Measurements from ENCODE around the gene CNOT6L. TPM values are rescaled to one million over a fixed set of nuclear protein-coding genes. Genes with fewer than 3 reads are reported as not detected.

The CNOT6L gene
- total and polyA plus RNA-seq, 7 experiments from 2014 or later = 50.5 to 212 (median 142) TPM

DNA sequence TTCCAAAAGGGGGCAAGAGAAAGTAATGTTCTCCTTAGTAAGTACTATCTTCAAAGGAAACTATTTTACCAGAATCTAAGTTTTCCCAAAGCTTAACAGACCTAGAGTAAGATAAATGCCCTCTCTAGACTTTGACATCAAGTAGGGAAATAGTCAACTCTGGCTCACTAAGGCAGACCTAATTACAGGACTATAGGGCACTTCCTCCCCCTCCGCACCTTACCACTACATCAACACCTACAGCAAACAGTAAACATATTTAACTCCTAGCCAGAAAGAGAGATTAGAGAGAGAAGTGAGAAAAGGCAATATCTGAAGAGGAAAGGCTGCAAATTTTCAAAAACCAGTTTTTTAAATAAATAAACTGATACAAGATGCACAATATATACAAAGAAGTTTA lies 60.4 kb downstream of the CNOT6L start:
- no peak for ATAC-seq
- H3K4me3 ChIP-seq (ENCODE audit: low read length) = no peak overlapping the region
- H3K9me3 ChIP-seq (ENCODE audit: control insufficient read depth in 2 of 3, low read length in 3 of 3) = peaks cover 0 to 13% (median 4%) of the 10 kb centered on the region in 3 experiments
- peaks cover 0 to 9% of the 10 kb centered on the region in 2 donors for H3K4me1 ChIP-seq (ENCODE audit: control insufficient read depth in 2 of 2, insufficient read depth in 2 of 2, low read length in 2 of 2)
- ChIA-PET CTCF (no interaction called here), POLR2A (no interaction called here)
- H3K27ac ChIP-seq (ENCODE audit: low read depth, low read length) = no peak overlapping the region
- H3K36me3 Mint-ChIP-seq = peaks cover 17 to 91% (median 79%) of the 10 kb centered on the region in 5 donors
- DNase-seq = no peak
- peak overlapping the region in 4 of 10 donors; percentile 6 to 63 (median 30) for H3K4me3 Mint-ChIP-seq
- no peaks in the 10 kb centered on the region for H3K27me3 Mint-ChIP-seq
- H3K9me3 Mint-ChIP-seq = peaks cover 6 to 36% (median 18%) of the 10 kb centered on the region in 11 donors
- H3K27ac Mint-ChIP-seq = peak overlapping the region in 5 of 9 donors; percentile 49 to 89 (median 64)
- H3K4me1 Mint-ChIP-seq = peaks cover 12 to 59% (median 43%) of the 10 kb centered on the region in 7 donors
- no peaks in the 10 kb centered on the region for H3K27me3 ChIP-seq (ENCODE audit: control insufficient read depth in 2 of 2, insufficient read depth in 2 of 2, low read length in 2 of 2)
- intact Hi-C loops (cut with micrococcal nuclease) = loop anchor here in 1 of 2 donors (2.0 kb wide), 1 partner anchor 16 kb away; no protein-coding TSS in a partner anchor
- peaks cover 7 to 50% (median 15%) of the 10 kb centered on the region in 3 experiments for H3K36me3 ChIP-seq (ENCODE audit: control insufficient read depth in 2 of 3, insufficient read depth in 3 of 3, low read length in 3 of 3)

DNA sequence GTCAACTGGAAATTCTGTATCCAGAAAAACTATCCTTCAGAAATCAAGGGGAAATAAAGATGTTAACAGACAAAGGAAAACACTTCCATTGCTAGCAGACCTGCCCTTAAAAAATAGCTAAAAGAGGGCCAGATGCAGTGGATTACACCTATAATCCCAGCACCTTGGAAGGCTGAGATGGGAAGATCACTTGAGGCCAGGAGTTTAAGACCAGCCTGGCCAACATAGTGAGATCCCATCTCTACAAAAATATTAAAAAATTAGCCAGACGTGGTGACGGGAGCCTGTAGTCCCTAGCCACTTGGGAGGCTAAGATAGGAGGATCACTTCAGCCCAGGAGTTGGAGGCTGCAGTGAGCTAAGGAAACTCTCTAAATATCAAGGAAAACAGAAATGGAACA lies 67.4 kb downstream of the CNOT6L start:
- peaks cover 0 to 6% of the 10 kb centered on the region in 2 donors for H3K4me1 ChIP-seq (ENCODE audit: control insufficient read depth in 2 of 2, insufficient read depth in 2 of 2, low read length in 2 of 2)
- no peak overlapping the region for H3K27ac ChIP-seq (ENCODE audit: low read depth, low read length)
- ATAC-seq = no peak
- peaks cover 3 to 32% (median 10%) of the 10 kb centered on the region in 3 experiments for H3K36me3 ChIP-seq (ENCODE audit: control insufficient read depth in 2 of 3, insufficient read depth in 3 of 3, low read length in 3 of 3)
- peaks cover 9 to 67% (median 55%) of the 10 kb centered on the region in 5 donors for H3K36me3 Mint-ChIP-seq
- H3K4me3 ChIP-seq (ENCODE audit: low read length) = no peak overlapping the region
- DNase-seq = no peak
- peak overlapping the region in 2 of 9 donors; percentile 46 to 77 for H3K27ac Mint-ChIP-seq
- intact Hi-C loops (cut with micrococcal nuclease) = loop anchor here in 1 of 2 donors (2.0 to 5.0 kb wide), 2 partner anchors 15 to 39 kb away; no protein-coding TSS in a partner anchor
- CTCF ChIA-PET = no interaction called here
- H3K4me1 Mint-ChIP-seq = peaks cover 7 to 57% (median 40%) of the 10 kb centered on the region in 7 donors
- peaks cover 0 to 19% (median 8%) of the 10 kb centered on the region in 11 donors for H3K9me3 Mint-ChIP-seq
- H3K9me3 ChIP-seq (ENCODE audit: control insufficient read depth in 2 of 3, low read length in 3 of 3) = peaks cover 0 to 5% (median 0%) of the 10 kb centered on the region in 3 experiments
- H3K27me3 ChIP-seq (ENCODE audit: control insufficient read depth in 2 of 2, insufficient read depth in 2 of 2, low read length in 2 of 2) = no peaks in the 10 kb centered on the region
- POLR2A ChIA-PET = interaction anchor here (0.8 to 1.2 kb wide), 3 partner anchors 17 to 111 kb away, joined by 3 read pairs; partner anchors contain the start of genes CNOT6L and MRPL1
- peak overlapping the region in 2 of 10 donors; percentile 4 to 14 for H3K4me3 Mint-ChIP-seq
- H3K27me3 Mint-ChIP-seq = no peaks in the 10 kb centered on the region

- Histone ChIP-seq H3K27ac (ENCODE audit: low read depth, low read length) (no peak overlapping the region), H3K36me3 (ENCODE audit: control insufficient read depth in 2 of 3, insufficient read depth in 3 of 3, low read length in 3 of 3) (peaks cover 3 to 27% (median 12%) of the 10 kb centered on the region in 3 experiments), H3K27me3 (ENCODE audit: control insufficient read depth in 2 of 2, insufficient read depth in 2 of 2, low read length in 2 of 2) (no peaks in the 10 kb centered on the region), H3K4me1 (ENCODE audit: control insufficient read depth in 2 of 2, insufficient read depth in 2 of 2, low read length in 2 of 2) (no peaks in the 10 kb centered on the region), H3K4me3 (ENCODE audit: low read length) (no peak overlapping the region), H3K9me3 (ENCODE audit: control insufficient read depth in 2 of 3, low read length in 3 of 3) (no peaks in the 10 kb centered on the region)
- Mint-ChIP-seq H3K4me1 (peaks cover 10 to 63% (median 46%) of the 10 kb centered on the region in 7 donors), H3K36me3 (peaks cover 0 to 42% (median 28%) of the 10 kb centered on the region in 5 donors), H3K27ac (peak overlapping the region in 4 of 9 donors; percentile 9 to 54 (median 26)), H3K9me3 (peaks cover 0 to 4% (median 0%) of the 10 kb centered on the region in 11 donors), H3K4me3 (no peak overlapping the region), H3K27me3 (no peaks in the 10 kb centered on the region)
- CTCF ChIA-PET = no interaction called here
- DNase-seq (no peak), ATAC-seq (no peak)
- intact Hi-C loops (cut with micrococcal nuclease) = no loop called here
- POLR2A ChIA-PET = no interaction called here
Measured at GRCh38 chr4:77745792-77746191, 73.4 kb downstream of the CNOT6L start.

- DNase-seq (no peak), ATAC-seq (no peak)
- Histone ChIP-seq H3K36me3 (ENCODE audit: control insufficient read depth in 2 of 3, insufficient read depth in 3 of 3, low read length in 3 of 3) (peaks cover 7 to 41% (median 28%) of the 10 kb centered on the region in 3 experiments), H3K27me3 (ENCODE audit: control insufficient read depth in 2 of 2, insufficient read depth in 2 of 2, low read length in 2 of 2) (no peaks in the 10 kb centered on the region), H3K4me1 (ENCODE audit: control insufficient read depth in 2 of 2, insufficient read depth in 2 of 2, low read length in 2 of 2) (peaks cover 0 to 1% of the 10 kb centered on the region in 2 donors), H3K9me3 (ENCODE audit: control insufficient read depth in 2 of 3, low read length in 3 of 3) (no peaks in the 10 kb centered on the region), H3K27ac (ENCODE audit: low read depth, low read length) (no peak overlapping the region), H3K4me3 (ENCODE audit: low read length) (no peak overlapping the region)
- peak overlapping the region in 1 of 9 donors; percentile 59 for H3K27ac Mint-ChIP-seq
- H3K4me1 Mint-ChIP-seq = peaks cover 22 to 67% (median 52%) of the 10 kb centered on the region in 7 donors
- POLR2A ChIA-PET = interaction anchor here (0.6 to 0.9 kb wide), 2 partner anchors 31 to 116 kb away, joined by 3 read pairs; no protein-coding TSS in a partner anchor
- H3K4me3 Mint-ChIP-seq = no peak overlapping the region
- no peaks in the 10 kb centered on the region for H3K9me3 Mint-ChIP-seq
- CTCF ChIA-PET = interaction anchor here (0.6 kb wide), 1 partner anchor 12 kb away, joined by 4 read pairs; no protein-coding TSS in a partner anchor
- no peaks in the 10 kb centered on the region for H3K27me3 Mint-ChIP-seq
- intact Hi-C loops (cut with micrococcal nuclease) = loop anchor here in 1 of 2 donors (2.0 to 5.0 kb wide), 2 partner anchors 17 to 120 kb away; partner anchors contain the start of gene MRPL1
- H3K36me3 Mint-ChIP-seq = peaks cover 3 to 47% (median 35%) of the 10 kb centered on the region in 5 donors
Measured at GRCh38 chr4:77742054-77742453, 77.1 kb downstream of the CNOT6L start.

- CTCF ChIA-PET = no interaction called here
- H3K27me3 Mint-ChIP-seq = no peaks in the 10 kb centered on the region
- Histone ChIP-seq H3K4me1 (ENCODE audit: control insufficient read depth in 2 of 2, insufficient read depth in 2 of 2, low read length in 2 of 2) (peaks cover 9 to 14% of the 10 kb centered on the region in 2 donors), H3K27me3 (ENCODE audit: control insufficient read depth in 2 of 2, insufficient read depth in 2 of 2, low read length in 2 of 2) (no peaks in the 10 kb centered on the region), H3K27ac (ENCODE audit: low read depth, low read length) (no peak overlapping the region), H3K9me3 (ENCODE audit: control insufficient read depth in 2 of 3, low read length in 3 of 3) (no peaks in the 10 kb centered on the region), H3K4me3 (ENCODE audit: low read length) (no peak overlapping the region), H3K36me3 (ENCODE audit: control insufficient read depth in 2 of 3, insufficient read depth in 3 of 3, low read length in 3 of 3) (peaks cover 7 to 35% (median 28%) of the 10 kb centered on the region in 3 experiments)
- peaks cover 32 to 72% (median 60%) of the 10 kb centered on the region in 7 donors for H3K4me1 Mint-ChIP-seq
- ATAC-seq (no peak), DNase-seq (no peak)
- POLR2A ChIA-PET = no interaction called here
- peaks cover 3 to 44% (median 34%) of the 10 kb centered on the region in 5 donors for H3K36me3 Mint-ChIP-seq
- no peak overlapping the region for H3K27ac Mint-ChIP-seq
- no peak overlapping the region for H3K4me3 Mint-ChIP-seq
- no peaks in the 10 kb centered on the region for H3K9me3 Mint-ChIP-seq
- intact Hi-C loops (cut with micrococcal nuclease) = loop anchor here (2.0 to 5.0 kb wide), 2 partner anchors 18 to 122 kb away; partner anchors contain the start of gene MRPL1 (in 1 of the 2)
Measured at GRCh38 chr4:77740480-77740879, 78.7 kb downstream of the CNOT6L start.

GRCh38 chr4:77734928-77735327 lies 84.2 kb downstream of the CNOT6L start:
- peak overlapping the region; percentile 18 to 90 (median 81) for H3K27ac Mint-ChIP-seq
- no peaks in the 10 kb centered on the region for H3K27me3 Mint-ChIP-seq
- POLR2A ChIA-PET = interaction anchor here (1.2 to 1.8 kb wide), 2 partner anchors 16 to 127 kb away, joined by 3 to 6 read pairs; partner anchors contain the start of gene MRPL1
- H3K4me1 Mint-ChIP-seq = peaks cover 36 to 85% (median 73%) of the 10 kb centered on the region in 7 donors
- peaks cover 14 to 17% of the 10 kb centered on the region in 2 donors for H3K4me1 ChIP-seq (ENCODE audit: control insufficient read depth in 2 of 2, insufficient read depth in 2 of 2, low read length in 2 of 2)
- peak overlapping the region in 9 of 10 donors; percentile 53 to 83 (median 71) for H3K4me3 Mint-ChIP-seq
- ATAC-seq = peak; percentile 80
- no peak overlapping the region for H3K4me3 ChIP-seq (ENCODE audit: low read length)
- DNase-seq = peak in 8 of 9 donors; percentile 9 to 34 (median 18)
- no peaks in the 10 kb centered on the region for H3K9me3 Mint-ChIP-seq
- peaks cover 6 to 51% (median 43%) of the 10 kb centered on the region in 5 donors for H3K36me3 Mint-ChIP-seq
- CTCF ChIA-PET = no interaction called here
- H3K9me3 ChIP-seq (ENCODE audit: control insufficient read depth in 2 of 3, low read length in 3 of 3) = no peaks in the 10 kb centered on the region
- intact Hi-C loops (cut with micrococcal nuclease) = loop anchor here (2.0 kb wide), 3 partner anchors 14 to 128 kb away; partner anchors contain the start of gene MRPL1 (in 1 of the 2)
- H3K36me3 ChIP-seq (ENCODE audit: control insufficient read depth in 2 of 3, insufficient read depth in 3 of 3, low read length in 3 of 3) = peaks cover 19 to 31% (median 20%) of the 10 kb centered on the region in 3 experiments
- H3K27me3 ChIP-seq (ENCODE audit: control insufficient read depth in 2 of 2, insufficient read depth in 2 of 2, low read length in 2 of 2) = no peaks in the 10 kb centered on the region
- H3K27ac ChIP-seq (ENCODE audit: low read depth, low read length) = peak overlapping the region; percentile 25

Measured in naive thymus-derived CD4-positive, alpha-beta T cell (primary cell).